ENCODE measurements around the gene TPGS2.

TPGS2 gene

GRCh38 chr18:36757081-36757480, 71.7 kb downstream of the TPGS2 start:
- Mint-ChIP-seq H3K36me3 (ENCODE audit: low read depth) (peaks cover 19% of the 10 kb centered on the region), H3K27me3 (ENCODE audit: low read depth, poor library complexity) (no peaks in the 10 kb centered on the region), H3K9me3 (no peaks in the 10 kb centered on the region), H3K27ac (no peak overlapping the region), H3K4me1 (peaks cover 14% of the 10 kb centered on the region), H3K4me3 (no peak overlapping the region)
- no peak for DNase-seq
- TF ChIP-seq CTCF (IDR thresholded peaks at IDR 0.05) = peak; percentile 75

- no peak for DNase-seq
- no peaks in the 10 kb centered on the region for H3K9me3 Mint-ChIP-seq
- no peak for TF ChIP-seq CTCF (IDR thresholded peaks at IDR 0.05)
- peaks cover 17% of the 10 kb centered on the region for H3K36me3 Mint-ChIP-seq (ENCODE audit: low read depth)
- no peak overlapping the region for H3K4me3 Mint-ChIP-seq
- H3K27me3 Mint-ChIP-seq (ENCODE audit: low read depth, poor library complexity) = no peaks in the 10 kb centered on the region
- H3K4me1 Mint-ChIP-seq = peaks cover 14% of the 10 kb centered on the region
- H3K27ac Mint-ChIP-seq = peak overlapping the region; percentile 20
These were observed 72.6 kb downstream of the TPGS2 start for GRCh38 chr18:36756242-36756641.

GRCh38 chr18:36752929-36753865, 75.6 kb downstream of the TPGS2 start:
- TF ChIP-seq CTCF (IDR thresholded peaks at IDR 0.05) = no peak

GRCh38 chr18:36745219-36745975, 83.4 kb downstream of the TPGS2 start:
- H3K4me1 Mint-ChIP-seq = no peaks in the 10 kb centered on the region
- peaks cover 44% of the 10 kb centered on the region for H3K36me3 Mint-ChIP-seq (ENCODE audit: low read depth)
- peaks cover 3% of the 10 kb centered on the region for H3K27me3 Mint-ChIP-seq (ENCODE audit: low read depth, poor library complexity)
- DNase-seq = no peak
- TF ChIP-seq CTCF (IDR thresholded peaks at IDR 0.05) = no peak
- no peak overlapping the region for H3K27ac Mint-ChIP-seq
- peaks cover 2% of the 10 kb centered on the region for H3K9me3 Mint-ChIP-seq
- H3K4me3 Mint-ChIP-seq = no peak overlapping the region

More at GRCh38 chr18:36752929-36753865, 75.6 kb downstream of the TPGS2 start:
- no peak for DNase-seq
- Mint-ChIP-seq H3K36me3 (ENCODE audit: low read depth) (peaks cover 28% of the 10 kb centered on the region), H3K4me1 (peaks cover 2% of the 10 kb centered on the region), H3K27ac (peak overlapping the region; percentile 51), H3K9me3 (peaks cover 4% of the 10 kb centered on the region), H3K27me3 (ENCODE audit: low read depth, poor library complexity) (no peaks in the 10 kb centered on the region), H3K4me3 (no peak overlapping the region)

- Mint-ChIP-seq H3K4me3 (no peak overlapping the region), H3K27me3 (ENCODE audit: low read depth, poor library complexity) (peaks cover 3% of the 10 kb centered on the region), H3K9me3 (no peaks in the 10 kb centered on the region)
These were observed 84.4 kb downstream of the TPGS2 start for GRCh38 chr18:36744261-36744876.

More at GRCh38 chr18:36744261-36744876, 84.4 kb downstream of the TPGS2 start:
- peaks cover 45% of the 10 kb centered on the region for H3K36me3 Mint-ChIP-seq (ENCODE audit: low read depth)
- no peaks in the 10 kb centered on the region for H3K4me1 Mint-ChIP-seq
- no peak for TF ChIP-seq CTCF (IDR thresholded peaks at IDR 0.05)
- peak overlapping the region; percentile 5 for H3K27ac Mint-ChIP-seq
- DNase-seq = no peak
